Lung (tissue), 12 donors: ENCODE results near the gene NTRK3. TPM values are rescaled to one million over a fixed set of nuclear protein-coding genes. Genes with fewer than 3 reads are reported as not detected.
A peak's percentile ranks its signal among the peaks of the same experiment; 100 is the strongest.

Experiments
- ATAC-seq: fragments of 200-7000 bp; cut with Tn5 transposase; one replicate; pipeline ENCODE4 v1.9.1; 2020; ENCODE audit warnings: moderate number of reproducible peaks; ENCODE audit not compliant: insufficient read depth, low FRiP score
- DNase-seq, 3 donors: peaks; one replicate each; pipeline ENCODE4 v3.0.0-alpha.2; 2013 to 2017
- H3K27ac ChIP-seq, 2 donors: one replicate each; pipeline ENCODE4 v1.5.1; 2013; ENCODE audit warnings: mild to moderate bottlenecking in 2 of 2, moderate library complexity in 2 of 2, control low read depth in 1 of 2, inconsistent platforms in 1 of 2, low read depth in 1 of 2, low read length in 1 of 2
- H3K27me3 ChIP-seq, 3 donors: one replicate each; pipeline ENCODE4 v1.5.1; 2013; ENCODE audit warnings: low read length in 2 of 3; ENCODE audit not compliant: control insufficient read depth in 3 of 3, insufficient read depth in 3 of 3
- H3K36me3 ChIP-seq, 4 donors: one replicate each; pipeline ENCODE4 v1.5.1; 2013; ENCODE audit warnings: low read length in 4 of 4, mild to moderate bottlenecking in 1 of 4, moderate library complexity in 1 of 4; ENCODE audit not compliant: control insufficient read depth in 4 of 4, insufficient read depth in 4 of 4
- H3K4me1 ChIP-seq, 5 donors: one replicate each; pipeline ENCODE4 v1.5.1; 2013; ENCODE audit warnings: low read length in 5 of 5, mild to moderate bottlenecking in 2 of 5, moderate library complexity in 1 of 5; ENCODE audit not compliant: control insufficient read depth in 5 of 5, insufficient read depth in 5 of 5
- H3K4me3 ChIP-seq: one replicate; pipeline ENCODE4 v1.5.1; 2013; ENCODE audit warnings: mild to moderate bottlenecking, control low read depth, moderate library complexity
- H3K9ac ChIP-seq, 2 donors: one replicate each; pipeline ENCODE4 v1.5.1; 2013; ENCODE audit warnings: low read length in 2 of 2, control low read depth in 1 of 2; ENCODE audit not compliant: insufficient read depth in 1 of 2
- H3K9me3 ChIP-seq, 4 donors: one replicate each; pipeline ENCODE4 v1.5.1; 2013; ENCODE audit warnings: low read length in 3 of 4, mild to moderate bottlenecking in 1 of 4, moderate library complexity in 1 of 4; ENCODE audit not compliant: control insufficient read depth in 4 of 4, insufficient read depth in 3 of 4
- CTCF ChIP-seq: IDR thresholded peaks from 2 replicates; pipeline ENCODE4 v1.5.1; 2012; ENCODE audit warnings: mild to moderate bottlenecking; ENCODE audit errors: control extremely low read depth, extremely low read depth
- WGBS, 2 donors: extraction: QIAGEN DNeasy Blood & Tissue Kit; methylation state at CpG; one replicate each; pipeline ENCODE4 v1.1.7; 2013; 5-methylcytosine and 5-hydroxymethylcytosine counted together
- polyA plus RNA-seq, 2 donors: library from polyadenylated mRNA; stranded (reverse); fragments of 200-250 nt; gene quantifications; one replicate each; pipeline ENCODE4 v1.2.1, GENCODE V29; 2013
- total RNA-seq, 2 donors: library from RNA; depleted of rRNA in 1 of 2; stranded (reverse); fragments of >200 nt in 1 of 2; gene quantifications; one replicate each; pipeline ENCODE4 v1.2.1, GENCODE V29; 2014 to 2021
- donor health status: control.
- donor health status: control.
- donor health status: Bipolar disorder and iron deficiency.
- donor health status: healthy.
- donor health status: DM: yes; HTN: yes; CAD: no.

The NTRK3 gene
- total and polyA plus RNA-seq, 4 donors = 0.44 to 11.0 (median 4.2) TPM

DNA sequence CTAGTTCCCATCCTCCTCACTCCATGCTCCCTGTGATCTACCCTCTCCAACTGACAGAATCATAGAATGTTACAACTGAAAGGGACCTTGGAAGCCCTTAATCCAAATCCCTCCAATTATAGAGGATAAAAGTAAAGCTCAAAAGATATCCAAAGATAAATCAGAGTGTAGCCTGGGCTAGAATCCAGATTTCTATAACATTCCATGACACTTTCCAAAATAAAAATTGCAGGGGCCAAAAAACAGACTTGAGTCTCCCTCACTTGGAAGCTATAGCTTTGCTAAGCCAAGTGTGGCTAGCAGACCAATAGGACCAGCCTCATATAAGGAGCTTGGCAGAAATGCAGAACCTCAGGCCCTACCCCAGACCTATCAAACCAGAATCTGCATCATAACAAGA lies 148.1 kb downstream of the NTRK3 start:
- H3K4me3 ChIP-seq = no peak overlapping the region
- no peak overlapping the region for H3K9ac ChIP-seq
- peaks cover 0 to 14% (median 5%) of the 10 kb centered on the region in 5 donors for H3K4me1 ChIP-seq
- DNase-seq (peak in 2 of 3 donors; percentile 69 to 79), ATAC-seq (no peak)
- peaks cover 0 to 3% (median 0%) of the 10 kb centered on the region in 4 donors for H3K9me3 ChIP-seq
- no peaks in the 10 kb centered on the region for H3K36me3 ChIP-seq
- H3K27ac ChIP-seq = no peak overlapping the region
- H3K27me3 ChIP-seq = no peaks in the 10 kb centered on the region
- TF ChIP-seq CTCF = no peak

GRCh38 chr15:88106074-88106473 lies 150.5 kb downstream of the NTRK3 start:
- DNase-seq (no peak), ATAC-seq (no peak)
- no peaks in the 10 kb centered on the region for H3K36me3 ChIP-seq
- H3K4me3 ChIP-seq = no peak overlapping the region
- peaks cover 0 to 14% (median 5%) of the 10 kb centered on the region in 5 donors for H3K4me1 ChIP-seq
- 84 to 90% methylated on average over 6 of the region's 6 CpGs for WGBS, 2 donors
- H3K27ac ChIP-seq = no peak overlapping the region
- no peaks in the 10 kb centered on the region for H3K27me3 ChIP-seq
- no peak overlapping the region for H3K9ac ChIP-seq
- no peak for TF ChIP-seq CTCF
- peaks cover 0 to 3% (median 0%) of the 10 kb centered on the region in 4 donors for H3K9me3 ChIP-seq

DNA sequence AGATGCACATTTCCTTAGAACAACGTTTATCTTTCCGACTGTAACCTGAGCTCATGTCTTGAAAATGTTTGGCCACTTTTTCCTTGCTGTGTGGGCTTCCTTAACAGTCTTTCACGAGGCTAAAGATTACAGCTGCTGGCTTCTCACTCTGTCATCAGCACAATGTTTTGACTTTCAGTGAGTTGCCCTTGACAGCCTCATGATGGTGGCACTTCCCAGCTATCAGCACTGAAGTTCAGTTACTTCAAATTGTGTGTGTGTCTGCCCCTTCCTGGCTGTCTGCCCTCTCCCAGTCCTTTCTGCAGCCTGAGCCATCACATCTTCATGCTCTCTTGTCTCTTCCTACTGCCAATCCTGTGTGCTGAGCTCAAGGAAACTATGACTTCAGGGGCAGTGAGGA lies 152.2 kb downstream of the NTRK3 start:
- no peak for TF ChIP-seq CTCF
- DNase-seq = peak; percentile 15 to 67 (median 50)
- Histone ChIP-seq H3K4me3 (no peak overlapping the region), H3K9me3 (peaks cover 0 to 3% (median 0%) of the 10 kb centered on the region in 4 donors), H3K27me3 (no peaks in the 10 kb centered on the region), H3K27ac (no peak overlapping the region), H3K36me3 (no peaks in the 10 kb centered on the region), H3K9ac (no peak overlapping the region), H3K4me1 (peaks cover 0 to 14% (median 5%) of the 10 kb centered on the region in 5 donors)
- no peak for ATAC-seq
- WGBS, 2 donors = 47 to 67% methylated on average over 3 of the region's 3 CpGs

GRCh38 chr15:88100181-88100580 lies 156.4 kb downstream of the NTRK3 start:
- ATAC-seq = no peak
- H3K27ac ChIP-seq = no peak overlapping the region
- 86 to 94% methylated on average over 2 of the region's 2 CpGs for WGBS, 2 donors

More at GRCh38 chr15:88100181-88100580, 156.4 kb downstream of the NTRK3 start:
- Histone ChIP-seq H3K9me3 (no peaks in the 10 kb centered on the region), H3K27me3 (no peaks in the 10 kb centered on the region), H3K9ac (no peak overlapping the region), H3K4me3 (no peak overlapping the region), H3K36me3 (no peaks in the 10 kb centered on the region), H3K4me1 (peaks cover 0 to 12% (median 0%) of the 10 kb centered on the region in 5 donors)
- no peak for TF ChIP-seq CTCF
- no peak for DNase-seq
